Stimulated activated naive CD8-positive, alpha-beta T cell treated with anti-CD3 and anti-CD28 coated beads, Interleukin-15, Interleukin-2, amounts not matched to agents 100 ng/mL and 50 ng/mL, for 24 hours (primary cell): ENCODE measurements around the gene VSIR.
A peak's percentile ranks its signal among the peaks of the same experiment; 100 is the strongest.

Experiments used
- H3K27ac Mint-ChIP-seq: one replicate; pipeline ENCODE4 v1.8.0; 2021; ENCODE audit warnings: mild to moderate bottlenecking, mixed read lengths
- H3K27me3 Mint-ChIP-seq: one replicate; pipeline ENCODE4 v1.8.0; 2021; ENCODE audit warnings: mixed read lengths
- H3K36me3 Mint-ChIP-seq: one replicate; pipeline ENCODE4 v1.8.0; 2021; ENCODE audit warnings: low read depth, mixed read lengths
- H3K4me1 Mint-ChIP-seq: one replicate; pipeline ENCODE4 v1.8.0; 2021; ENCODE audit warnings: low read depth, mixed read lengths
- H3K4me3 Mint-ChIP-seq: one replicate; pipeline ENCODE4 v1.8.0; 2021; ENCODE audit warnings: mild to moderate bottlenecking, mixed read lengths
- H3K9me3 Mint-ChIP-seq: one replicate; pipeline ENCODE4 v1.8.0; 2021; ENCODE audit warnings: mixed read lengths

VSIR gene

DNA sequence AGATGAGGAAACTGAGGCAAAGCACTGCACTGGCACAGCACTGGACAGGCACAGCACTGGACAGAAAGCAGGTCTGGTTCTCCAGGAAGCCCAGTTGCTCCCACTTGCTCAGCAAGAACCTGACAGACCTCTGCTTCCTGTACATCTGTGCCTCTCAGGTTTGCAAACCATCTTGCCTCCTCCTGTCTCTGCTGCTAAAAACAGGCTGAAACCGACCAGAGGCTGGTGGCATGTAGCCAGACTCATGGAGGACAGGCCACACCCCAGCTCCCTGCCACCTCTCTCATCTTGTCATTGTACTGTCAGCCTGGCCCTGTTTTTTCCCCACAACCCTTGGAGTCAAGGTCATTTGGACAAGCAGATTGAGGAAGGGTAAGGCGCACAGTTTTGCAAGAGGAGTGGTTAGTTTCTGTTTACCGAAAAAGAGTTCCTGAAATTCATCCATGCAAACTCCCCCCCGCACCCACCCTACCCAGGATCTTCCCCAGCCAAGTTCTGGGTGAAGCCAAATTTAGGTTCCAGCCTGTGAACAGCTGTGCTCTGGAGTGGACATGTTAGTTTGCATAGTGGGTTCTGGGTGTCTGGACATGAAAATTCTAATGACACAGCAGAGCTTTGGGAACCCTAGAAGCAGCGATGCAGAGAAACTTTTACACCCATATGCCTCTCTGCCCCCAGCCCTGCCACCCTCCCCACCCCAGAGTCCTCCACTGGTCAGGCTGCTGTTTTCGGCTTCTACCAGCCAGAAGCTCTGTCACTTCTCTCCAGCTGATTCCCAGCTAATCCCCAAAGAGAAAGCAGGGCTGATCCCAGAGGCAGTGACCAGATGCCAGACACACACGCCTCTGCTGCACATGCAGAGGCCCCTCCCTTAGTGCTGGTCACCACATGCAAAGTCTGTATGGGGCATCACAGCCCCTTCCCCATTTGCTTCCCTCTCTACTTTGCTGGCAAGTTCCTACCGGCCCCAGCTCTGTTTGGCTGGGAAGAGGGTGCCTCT lies 45.3 kb downstream of the VSIR start:
- Mint-ChIP-seq H3K4me3 (peak overlapping the region; percentile 69), H3K36me3 (no peaks in the 10 kb centered on the region), H3K9me3 (no peaks in the 10 kb centered on the region), H3K27me3 (no peaks in the 10 kb centered on the region), H3K27ac (peak overlapping the region; percentile 99), H3K4me1 (peaks cover 100% of the 10 kb centered on the region)

DNA sequence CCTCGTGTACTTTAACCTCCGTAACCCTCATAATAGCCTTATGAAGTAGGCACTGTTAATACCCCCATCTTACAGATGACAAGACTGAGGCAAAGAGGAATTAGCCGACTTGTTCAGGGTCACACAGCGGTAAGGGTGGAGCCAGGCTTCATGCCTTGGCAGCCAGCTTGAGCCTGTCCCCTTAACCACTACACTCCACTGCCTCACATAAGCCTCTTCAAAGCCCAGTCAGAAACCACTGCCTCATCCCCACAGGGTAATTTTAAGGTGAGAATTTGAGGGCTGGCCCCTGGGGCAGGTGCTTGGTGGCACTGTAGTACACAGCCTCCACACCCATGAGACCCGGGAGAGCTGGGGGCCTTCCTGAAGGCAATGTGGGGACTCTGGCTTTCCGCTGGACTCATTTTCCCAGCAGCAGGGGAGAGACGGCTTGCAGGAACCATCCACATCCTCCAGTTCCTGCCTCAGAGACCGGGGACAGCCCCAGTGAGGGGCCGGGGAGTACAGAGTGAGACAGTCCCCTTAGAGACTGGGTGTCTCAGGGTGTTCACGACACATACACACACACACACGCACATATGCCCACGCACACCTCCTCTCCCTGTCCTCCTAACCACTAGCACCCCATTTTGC lies 46.1 kb downstream of the VSIR start:
- Mint-ChIP-seq H3K36me3 (no peaks in the 10 kb centered on the region), H3K4me3 (peak overlapping the region; percentile 69), H3K27ac (peak overlapping the region; percentile 99), H3K9me3 (no peaks in the 10 kb centered on the region), H3K4me1 (peaks cover 98% of the 10 kb centered on the region), H3K27me3 (no peaks in the 10 kb centered on the region)

DNA sequence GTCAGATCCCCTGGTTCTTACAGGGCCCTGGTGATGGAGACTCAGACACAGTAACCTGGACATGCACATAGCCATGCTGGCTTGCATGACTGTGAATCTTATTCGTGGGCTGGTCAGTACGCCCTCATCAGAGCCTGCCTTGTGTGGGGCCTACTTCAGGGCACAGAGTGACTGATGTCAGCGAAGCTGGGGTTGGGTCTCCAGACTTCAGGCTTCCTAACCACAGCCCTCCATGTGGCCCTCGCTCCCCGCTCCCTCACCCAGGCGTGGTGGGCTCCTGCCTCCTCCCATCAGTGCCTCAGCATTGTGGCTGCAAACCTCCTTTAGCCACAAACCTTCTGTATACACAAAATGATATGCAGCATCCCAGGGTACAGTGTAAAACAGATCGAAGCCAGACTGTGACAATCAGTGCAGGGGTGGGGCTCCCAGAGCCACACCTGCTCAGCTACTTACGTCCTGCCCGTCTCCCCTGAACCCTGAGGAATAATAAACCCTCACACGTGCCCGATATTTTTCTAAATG lies 46.7 kb downstream of the VSIR start:
- no peaks in the 10 kb centered on the region for H3K27me3 Mint-ChIP-seq
- H3K4me3 Mint-ChIP-seq, result peak overlapping the region; percentile 69
- H3K4me1 Mint-ChIP-seq, result peaks cover 92% of the 10 kb centered on the region
- H3K9me3 Mint-ChIP-seq, result no peaks in the 10 kb centered on the region
- H3K36me3 Mint-ChIP-seq, result no peaks in the 10 kb centered on the region
- peak overlapping the region; percentile 99 for H3K27ac Mint-ChIP-seq

DNA sequence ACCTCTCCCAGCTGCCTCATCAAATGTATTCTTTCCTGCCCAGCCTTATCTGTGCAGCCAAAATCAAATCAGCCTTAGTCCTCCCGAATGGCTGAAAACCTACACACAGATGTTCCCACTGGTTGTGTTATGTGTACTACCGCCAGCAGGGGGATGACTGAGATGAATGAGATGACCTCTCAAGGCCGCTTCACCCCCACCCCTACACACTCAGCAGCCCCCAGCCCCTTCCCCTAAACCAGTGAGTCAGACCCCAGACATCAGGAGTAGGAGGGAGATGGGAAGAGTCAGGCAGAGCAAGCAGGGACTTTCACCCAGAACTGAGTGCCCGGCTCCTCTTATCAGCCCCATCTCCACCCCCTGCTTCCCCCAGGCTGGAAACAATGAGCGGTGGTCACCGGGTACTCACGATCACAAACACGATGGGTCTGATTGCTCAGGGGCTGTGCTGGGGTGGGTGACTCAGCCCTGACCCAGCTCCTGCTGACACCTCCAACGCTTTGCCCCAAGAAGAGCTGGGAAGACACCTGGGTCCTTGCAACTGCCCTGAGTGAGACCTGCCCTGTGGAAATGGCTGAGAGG lies 47.2 kb downstream of the VSIR start:
- Mint-ChIP-seq H3K27me3 (no peaks in the 10 kb centered on the region), H3K4me3 (peak overlapping the region; percentile 69), H3K27ac (peak overlapping the region; percentile 99), H3K9me3 (no peaks in the 10 kb centered on the region), H3K36me3 (no peaks in the 10 kb centered on the region), H3K4me1 (peaks cover 87% of the 10 kb centered on the region)

DNA sequence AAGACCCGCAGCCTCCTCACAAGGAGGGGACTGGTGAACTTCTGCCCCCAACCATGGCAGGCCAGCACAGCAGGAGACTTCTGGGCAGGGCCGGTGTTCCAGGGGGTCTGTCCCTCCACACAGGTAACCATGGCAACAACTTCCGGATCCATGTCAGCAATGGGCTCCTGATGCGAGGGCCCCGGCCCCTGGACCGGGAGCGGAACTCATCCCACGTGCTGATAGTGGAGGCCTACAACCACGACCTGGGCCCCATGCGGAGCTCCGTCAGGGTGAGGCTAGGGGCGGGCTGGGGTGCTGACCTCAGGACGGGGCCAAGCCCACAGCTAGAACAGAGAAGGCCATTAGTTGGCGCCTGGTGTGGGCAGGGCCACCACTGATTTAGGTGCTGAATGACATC lies 48.1 kb downstream of the VSIR start:
- Mint-ChIP-seq H3K27ac (peak overlapping the region; percentile 99), H3K36me3 (no peaks in the 10 kb centered on the region), H3K4me1 (peaks cover 82% of the 10 kb centered on the region), H3K4me3 (peak overlapping the region; percentile 69), H3K9me3 (no peaks in the 10 kb centered on the region), H3K27me3 (no peaks in the 10 kb centered on the region)

DNA sequence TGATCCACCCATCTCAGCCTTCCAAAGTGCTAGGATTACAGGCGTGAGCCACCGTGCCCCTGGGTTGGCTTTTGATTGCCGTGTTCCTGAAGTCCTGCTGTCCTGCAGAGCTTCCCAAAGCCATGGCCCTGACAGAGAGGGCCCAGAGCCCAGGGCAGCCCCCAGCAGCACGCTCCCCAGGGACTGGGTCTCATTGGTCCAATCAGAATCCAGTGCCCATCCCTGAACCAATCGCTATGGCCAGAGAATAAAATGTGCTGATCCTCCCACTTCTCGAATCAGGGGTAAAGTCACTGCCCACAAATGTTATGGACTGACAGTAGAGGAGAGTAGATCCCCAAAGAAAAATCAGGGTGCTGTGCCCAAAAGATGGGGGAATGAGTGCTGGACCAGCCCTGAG lies 48.8 kb downstream of the VSIR start:
- Mint-ChIP-seq H3K4me3 (no peak overlapping the region), H3K27me3 (no peaks in the 10 kb centered on the region), H3K4me1 (peaks cover 75% of the 10 kb centered on the region), H3K9me3 (no peaks in the 10 kb centered on the region), H3K36me3 (no peaks in the 10 kb centered on the region), H3K27ac (peak overlapping the region; percentile 99)

DNA sequence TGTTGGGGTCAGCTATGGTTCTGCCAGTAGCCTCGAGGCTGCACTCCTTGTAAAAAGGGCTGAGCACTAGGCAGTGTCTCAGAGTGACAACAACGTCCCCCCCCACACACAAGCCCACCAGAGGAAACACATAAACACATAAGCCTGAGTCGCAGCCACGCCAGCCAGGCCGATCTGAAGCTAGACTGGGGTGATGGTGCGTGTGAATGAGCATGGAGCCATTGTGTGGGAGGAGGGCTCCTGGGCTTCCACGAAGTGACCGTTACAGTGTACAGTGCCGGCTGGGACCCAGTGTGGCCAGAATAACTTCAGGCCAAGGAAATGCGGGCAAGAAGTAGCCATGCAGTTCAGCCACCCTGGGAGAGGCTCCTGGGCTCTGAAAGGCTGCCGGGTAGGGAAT lies 50.0 kb downstream of the VSIR start:
- H3K36me3 Mint-ChIP-seq, result no peaks in the 10 kb centered on the region
- no peaks in the 10 kb centered on the region for H3K27me3 Mint-ChIP-seq
- H3K27ac Mint-ChIP-seq, result peak overlapping the region; percentile 65
- no peak overlapping the region for H3K4me3 Mint-ChIP-seq
- no peaks in the 10 kb centered on the region for H3K9me3 Mint-ChIP-seq
- peaks cover 63% of the 10 kb centered on the region for H3K4me1 Mint-ChIP-seq

DNA sequence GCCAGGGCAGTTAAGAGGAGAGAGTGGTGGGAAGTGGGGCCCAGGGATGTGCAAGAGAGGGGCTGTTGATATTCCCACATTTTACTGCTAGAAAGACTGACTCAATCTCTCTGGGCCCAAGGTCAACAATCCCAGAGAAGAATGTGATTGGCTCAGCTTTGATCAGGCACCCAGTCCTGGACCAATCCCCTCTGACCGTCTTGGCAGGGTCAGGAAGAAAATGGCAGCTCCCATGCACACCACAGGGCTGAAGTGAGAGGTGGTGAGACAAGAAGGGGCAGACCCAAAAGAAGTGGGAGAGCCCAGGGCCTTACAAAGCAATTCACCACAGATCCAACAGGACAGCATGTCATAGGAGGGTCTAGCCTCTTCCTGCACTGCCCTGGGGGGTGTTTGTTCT lies 50.5 kb downstream of the VSIR start:
- peaks cover 58% of the 10 kb centered on the region for H3K4me1 Mint-ChIP-seq
- H3K27me3 Mint-ChIP-seq, result no peaks in the 10 kb centered on the region
- no peaks in the 10 kb centered on the region for H3K36me3 Mint-ChIP-seq
- peak overlapping the region; percentile 34 for H3K27ac Mint-ChIP-seq
- no peaks in the 10 kb centered on the region for H3K9me3 Mint-ChIP-seq
- H3K4me3 Mint-ChIP-seq, result no peak overlapping the region

DNA sequence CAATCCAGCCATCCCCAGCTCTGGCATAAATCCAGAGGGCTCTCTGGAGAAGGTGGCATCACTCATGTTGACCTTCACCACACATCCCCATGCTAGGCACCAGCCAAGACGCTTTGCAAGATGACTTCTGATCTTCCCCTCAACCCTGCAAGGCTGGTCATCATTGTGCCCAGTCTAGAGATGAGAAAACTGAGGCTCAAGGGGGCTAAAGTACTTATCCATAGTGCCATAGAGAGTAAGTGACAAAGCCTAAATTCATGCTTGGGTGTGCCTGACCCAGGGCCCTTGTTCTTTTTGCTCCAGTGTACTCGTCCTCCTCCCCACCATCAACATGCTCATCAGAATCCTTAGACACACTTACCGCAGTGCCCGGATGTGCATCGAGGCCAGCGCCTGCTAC lies 52.0 kb downstream of the VSIR start:
- H3K27me3 Mint-ChIP-seq, result no peaks in the 10 kb centered on the region
- peak overlapping the region; percentile 26 for H3K27ac Mint-ChIP-seq
- H3K36me3 Mint-ChIP-seq, result no peaks in the 10 kb centered on the region
- peaks cover 56% of the 10 kb centered on the region for H3K4me1 Mint-ChIP-seq
- H3K4me3 Mint-ChIP-seq, result no peak overlapping the region
- no peaks in the 10 kb centered on the region for H3K9me3 Mint-ChIP-seq

DNA sequence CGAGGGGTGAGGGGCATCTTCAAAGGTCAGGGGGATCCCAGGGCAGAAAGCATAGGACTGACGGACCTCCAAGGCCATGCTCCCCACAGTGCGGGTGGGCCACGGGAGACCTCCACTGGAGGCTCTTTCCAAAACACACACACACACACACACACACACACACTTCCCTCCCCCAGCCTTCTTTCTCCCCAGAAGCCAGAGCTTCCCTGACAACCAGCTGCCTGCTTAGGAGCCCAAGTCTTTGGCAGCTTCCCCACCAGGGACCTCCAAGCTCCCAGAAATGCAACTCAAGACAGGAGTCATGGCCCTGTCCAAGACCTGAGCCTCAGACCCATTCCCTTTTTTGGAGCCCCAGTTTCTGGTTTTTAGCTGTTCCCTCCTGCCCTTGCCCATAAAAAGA lies 53.0 kb downstream of the VSIR start:
- Mint-ChIP-seq H3K4me3 (no peak overlapping the region), H3K27ac (no peak overlapping the region), H3K27me3 (no peaks in the 10 kb centered on the region), H3K4me1 (peaks cover 56% of the 10 kb centered on the region), H3K36me3 (no peaks in the 10 kb centered on the region), H3K9me3 (no peaks in the 10 kb centered on the region)

DNA sequence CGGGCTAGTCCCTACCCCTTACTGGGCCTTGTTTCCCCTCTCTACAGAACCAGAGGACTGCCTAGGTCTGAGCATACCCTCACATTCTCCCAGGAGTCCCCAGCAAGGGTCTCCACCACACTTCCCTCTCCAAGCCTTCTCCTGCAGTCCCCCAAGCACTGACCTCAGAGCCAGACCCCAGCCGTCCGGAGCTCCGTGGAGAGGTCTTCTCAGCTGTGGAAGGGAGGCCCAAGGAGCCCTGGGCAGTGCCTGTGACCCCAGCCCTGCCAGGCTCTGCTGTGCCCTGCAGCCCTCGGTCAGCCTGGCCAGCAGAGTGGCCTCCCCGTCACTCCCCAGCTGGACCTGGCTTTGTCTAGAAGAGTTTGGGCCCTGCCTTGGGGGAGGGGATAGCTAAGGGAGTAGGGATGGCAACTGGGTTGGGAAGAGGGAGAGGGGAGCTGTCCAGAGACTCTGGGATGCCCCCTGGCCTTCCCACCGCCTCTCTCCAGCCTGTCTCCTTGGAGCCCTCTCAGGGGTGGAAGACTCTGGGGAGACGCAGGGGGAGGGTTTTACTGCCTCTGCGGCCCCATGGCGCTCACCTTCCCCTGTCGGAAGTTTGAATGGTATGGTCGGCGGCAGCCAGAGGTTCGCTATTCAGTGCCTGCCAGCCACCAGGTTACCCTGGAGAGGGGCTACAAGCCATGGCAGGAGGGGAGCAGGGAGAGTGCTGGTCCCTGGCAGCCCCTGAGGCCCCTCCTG lies 53.7 kb downstream of the VSIR start, which contains the start of gene C10orf105:
C10orf105 (minus strand) TSS at position 315 of the 738 bp plus-strand sequence. CDS start 3,441 bp downstream, outside the sequence.
- no peaks in the 10 kb centered on the region for H3K36me3 Mint-ChIP-seq
- no peaks in the 10 kb centered on the region for H3K9me3 Mint-ChIP-seq
- no peak within 1 kb of the TSS for H3K27ac Mint-ChIP-seq
- H3K4me1 Mint-ChIP-seq, result peaks cover 54% of the 10 kb centered on the region
- no peaks in the 10 kb centered on the region for H3K27me3 Mint-ChIP-seq
- H3K4me3 Mint-ChIP-seq, result no peak within 1 kb of the TSS

DNA sequence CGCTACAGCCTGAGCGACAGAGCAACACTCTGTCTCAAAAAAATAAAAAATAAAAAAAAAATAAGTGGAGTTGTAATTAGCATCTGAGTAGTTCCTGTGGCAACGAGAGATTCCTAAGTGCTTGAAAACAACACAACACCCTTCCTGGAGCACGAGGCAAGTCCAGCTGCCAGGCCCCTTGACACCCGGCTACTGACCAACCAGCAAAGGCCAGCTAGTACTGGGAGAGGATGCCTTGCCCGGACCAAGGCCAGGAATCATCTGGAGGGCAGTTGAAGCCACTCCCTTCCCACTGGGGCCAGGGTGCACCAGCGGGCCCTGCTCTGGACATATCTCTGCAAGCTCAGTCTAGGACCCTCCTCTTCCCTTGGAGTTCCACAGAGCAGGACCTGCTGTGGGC lies 54.3 kb downstream of the VSIR start:
- Mint-ChIP-seq H3K27ac (no peak overlapping the region), H3K9me3 (no peaks in the 10 kb centered on the region), H3K27me3 (no peaks in the 10 kb centered on the region), H3K4me1 (peaks cover 54% of the 10 kb centered on the region), H3K36me3 (no peaks in the 10 kb centered on the region), H3K4me3 (no peak overlapping the region)

DNA sequence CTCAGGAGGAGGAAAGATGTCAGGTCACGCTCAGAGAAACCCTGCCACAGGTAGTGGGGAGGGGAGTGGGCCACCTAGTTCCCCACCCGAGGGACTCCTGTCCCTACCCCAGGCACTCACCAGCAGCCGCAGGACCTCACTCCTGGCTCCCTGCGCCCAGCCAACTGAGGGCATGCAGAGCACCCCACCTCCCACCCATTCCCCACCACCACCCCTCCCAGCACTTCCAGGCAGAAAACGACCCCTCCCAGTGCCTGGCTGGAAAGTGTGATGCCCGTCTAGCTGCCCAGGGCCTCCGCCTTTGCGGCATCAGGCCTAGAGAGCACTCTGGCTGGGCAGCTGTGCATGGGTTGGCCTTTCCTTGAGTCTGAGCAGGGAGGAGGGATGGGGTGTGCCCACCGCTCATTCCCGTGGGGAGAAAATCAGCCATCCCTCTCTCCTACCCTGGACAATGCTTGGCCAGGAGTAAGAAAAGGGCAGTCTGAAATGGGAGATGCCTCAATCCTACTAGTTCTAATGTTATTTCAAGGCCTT lies 55.1 kb downstream of the VSIR start:
- Mint-ChIP-seq H3K36me3 (no peaks in the 10 kb centered on the region), H3K27ac (no peak overlapping the region), H3K4me1 (peaks cover 54% of the 10 kb centered on the region), H3K27me3 (no peaks in the 10 kb centered on the region), H3K9me3 (no peaks in the 10 kb centered on the region), H3K4me3 (no peak overlapping the region)

DNA sequence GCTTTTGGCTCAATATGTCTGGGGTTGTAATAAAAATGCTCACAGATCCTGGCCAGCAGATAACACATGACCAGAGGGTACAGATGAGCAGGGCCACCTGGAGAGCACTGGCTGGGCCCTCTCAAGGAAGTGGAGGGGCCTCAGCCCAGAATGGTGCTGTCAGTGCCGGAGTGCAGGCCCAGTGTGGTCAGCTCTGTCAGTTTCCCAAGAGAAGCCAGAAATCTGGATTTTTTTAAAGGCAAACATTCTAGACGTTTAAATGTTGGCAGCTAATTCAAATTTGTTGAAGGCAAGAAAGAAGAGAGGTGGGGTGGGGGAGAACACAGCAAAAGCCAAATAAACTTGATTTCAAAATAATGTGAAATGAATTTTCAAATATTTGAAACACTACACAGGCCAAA lies 55.8 kb downstream of the VSIR start:
- Mint-ChIP-seq H3K27me3 (no peaks in the 10 kb centered on the region), H3K9me3 (no peaks in the 10 kb centered on the region), H3K36me3 (no peaks in the 10 kb centered on the region), H3K4me1 (peaks cover 54% of the 10 kb centered on the region), H3K27ac (peak overlapping the region; percentile 63), H3K4me3 (no peak overlapping the region)
